Measurements from ENCODE around the gene PSMA5. TPM values are rescaled to one million over a fixed set of nuclear protein-coding genes. Genes with fewer than 3 reads are reported as not detected.

The PSMA5 gene
- total RNA-seq, 4 donors from 2014 or later = 63.5 to 82.5 (median 78.2) TPM

DNA sequence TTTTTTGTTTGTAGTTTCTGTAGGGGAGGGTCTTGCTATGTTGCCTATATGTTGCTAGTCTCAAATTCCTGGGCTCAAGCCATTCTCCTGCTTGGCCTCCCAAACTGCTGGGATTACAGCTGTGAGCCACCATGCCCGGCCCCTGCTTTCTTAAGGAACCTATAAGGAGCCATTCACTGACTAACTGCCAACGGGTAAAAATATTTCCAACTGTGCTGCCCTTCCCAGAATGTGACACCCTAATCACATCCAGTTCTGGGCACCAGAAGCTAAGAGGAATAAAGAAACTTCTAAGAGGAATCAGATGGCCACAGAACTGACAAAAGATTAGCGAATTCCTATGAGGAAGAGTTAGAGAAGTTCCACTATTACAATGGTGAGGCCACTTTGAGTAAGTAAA is 46.5 kb upstream of the PSMA5 start:
- Histone ChIP-seq H3K36me3 (peaks cover 0 to 25% of the 10 kb centered on the region in 2 donors), H3K27me3 (no peaks in the 10 kb centered on the region), H3K27ac (peak overlapping the region; percentile 93 to 100 (median 97)), H3K4me1 (peaks cover 74 to 81% of the 10 kb centered on the region in 2 donors), H3K4me3 (peak overlapping the region in 3 of 4 donors; percentile 15 to 27 (median 26)), H3K9me3 (no peaks in the 10 kb centered on the region)
- in situ Hi-C loops (cut with MboI; ENCODE audit: low sequenced_read_pairs in 4 of 4) = no loop called here
- DNase-seq = no peak
- peak; percentile 28 to 36 for ATAC-seq
- intact Hi-C loops (cut with DNase I; ENCODE audit: low total_unique reads) = no loop called here
- TF ChIP-seq, protein P1, sequence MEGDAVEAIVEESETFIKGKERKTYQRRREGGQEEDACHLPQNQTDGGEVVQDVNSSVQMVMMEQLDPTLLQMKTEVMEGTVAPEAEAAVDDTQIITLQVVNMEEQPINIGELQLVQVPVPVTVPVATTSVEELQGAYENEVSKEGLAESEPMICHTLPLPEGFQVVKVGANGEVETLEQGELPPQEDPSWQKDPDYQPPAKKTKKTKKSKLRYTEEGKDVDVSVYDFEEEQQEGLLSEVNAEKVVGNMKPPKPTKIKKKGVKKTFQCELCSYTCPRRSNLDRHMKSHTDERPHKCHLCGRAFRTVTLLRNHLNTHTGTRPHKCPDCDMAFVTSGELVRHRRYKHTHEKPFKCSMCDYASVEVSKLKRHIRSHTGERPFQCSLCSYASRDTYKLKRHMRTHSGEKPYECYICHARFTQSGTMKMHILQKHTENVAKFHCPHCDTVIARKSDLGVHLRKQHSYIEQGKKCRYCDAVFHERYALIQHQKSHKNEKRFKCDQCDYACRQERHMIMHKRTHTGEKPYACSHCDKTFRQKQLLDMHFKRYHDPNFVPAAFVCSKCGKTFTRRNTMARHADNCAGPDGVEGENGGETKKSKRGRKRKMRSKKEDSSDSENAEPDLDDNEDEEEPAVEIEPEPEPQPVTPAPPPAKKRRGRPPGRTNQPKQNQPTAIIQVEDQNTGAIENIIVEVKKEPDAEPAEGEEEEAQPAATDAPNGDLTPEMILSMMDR (IDR thresholded peaks at IDR 0.05 in 4 of 5, conservative IDR thresholded peaks at IDR 0.05 in 1 of 5) = no peak
- TF ChIP-seq POLR2A (IDR thresholded peaks at IDR 0.05) = no peak

DNA sequence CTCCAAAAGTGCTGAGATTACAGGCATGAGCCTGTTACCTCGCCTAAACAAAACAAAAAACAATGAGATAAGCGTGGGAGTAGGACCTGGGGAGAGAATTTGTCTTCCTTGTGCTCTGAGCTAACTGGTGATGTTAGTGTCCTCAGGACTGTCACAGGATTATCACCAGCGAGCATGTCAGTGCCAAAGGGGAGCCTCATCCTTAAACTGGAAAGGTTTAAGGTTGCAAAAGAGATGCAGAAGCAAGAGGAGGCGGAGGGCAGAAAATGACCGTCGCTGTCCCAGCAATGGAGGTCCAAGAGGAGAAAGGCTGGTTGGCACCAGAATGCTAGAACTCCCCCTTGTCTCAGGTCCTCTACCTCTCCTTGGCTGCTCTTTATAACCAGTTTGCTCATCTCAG is 44.0 kb upstream of the PSMA5 start:
- in situ Hi-C loops (cut with MboI; ENCODE audit: low sequenced_read_pairs in 4 of 4) (no loop called here), intact Hi-C loops (cut with DNase I; ENCODE audit: low total_unique reads) (no loop called here)
- Histone ChIP-seq H3K36me3 (peaks cover 0 to 2% of the 10 kb centered on the region in 2 donors), H3K9me3 (no peaks in the 10 kb centered on the region), H3K4me3 (peak overlapping the region in 2 of 4 donors; percentile 12 to 29), H3K27me3 (no peaks in the 10 kb centered on the region), H3K27ac (peak overlapping the region; percentile 93 to 100 (median 97)), H3K4me1 (peaks cover 73 to 77% of the 10 kb centered on the region in 2 donors)
- TF ChIP-seq, protein P1 (IDR thresholded peaks at IDR 0.05 in 4 of 5, conservative IDR thresholded peaks at IDR 0.05 in 1 of 5) = no peak
- TF ChIP-seq POLR2A (IDR thresholded peaks at IDR 0.05) = peak; percentile 53 to 72
- peak; percentile 68 to 70 for DNase-seq
- peak; percentile 47 to 53 for ATAC-seq

DNA sequence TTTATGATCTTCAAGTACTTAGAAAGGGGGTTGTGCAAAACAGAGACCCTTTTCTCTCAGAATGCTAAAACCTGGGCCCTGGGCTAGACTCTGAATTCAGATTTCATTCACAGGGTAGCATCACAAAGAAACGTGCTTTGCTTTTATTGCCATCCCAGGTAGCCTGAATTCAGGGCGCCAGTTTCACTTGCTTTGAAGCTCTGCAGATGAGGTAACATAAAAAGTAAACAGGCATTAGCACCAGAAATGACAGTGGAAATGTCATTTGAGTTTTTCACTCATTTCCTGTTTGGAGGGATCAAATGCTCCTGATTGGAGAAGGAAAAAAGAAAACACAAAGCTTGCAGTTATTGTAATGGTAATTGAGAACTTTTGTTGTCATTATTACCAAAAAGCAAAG is 42.7 kb upstream of the PSMA5 start:
- in situ Hi-C loops (cut with MboI; ENCODE audit: low sequenced_read_pairs in 4 of 4) = no loop called here
- Histone ChIP-seq H3K9me3 (no peaks in the 10 kb centered on the region), H3K27me3 (no peaks in the 10 kb centered on the region)

DNA sequence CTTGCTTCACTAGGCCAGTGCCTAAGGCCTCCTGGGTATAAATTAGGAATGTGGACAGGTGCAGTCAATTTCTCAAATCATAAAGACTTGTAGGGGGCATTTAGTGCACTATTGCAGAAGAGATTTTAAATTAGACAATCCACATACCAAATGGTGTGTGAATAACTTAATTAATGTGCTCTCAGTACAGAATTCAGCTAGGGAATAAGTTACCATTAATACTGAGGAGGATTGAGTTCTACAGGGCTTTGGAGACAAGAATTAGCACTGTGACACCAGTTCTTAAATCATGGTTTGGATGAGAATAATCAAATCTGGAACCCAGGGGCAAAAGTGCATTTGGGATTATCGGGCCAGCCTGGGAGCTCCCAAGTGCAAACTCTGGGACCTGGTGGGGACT is 41.8 kb upstream of the PSMA5 start:
- Histone ChIP-seq H3K27me3 (no peaks in the 10 kb centered on the region), H3K27ac (peak overlapping the region; percentile 93 to 100 (median 97)), H3K4me1 (peaks cover 58 to 61% of the 10 kb centered on the region in 2 donors), H3K36me3 (no peaks in the 10 kb centered on the region), H3K4me3 (peak overlapping the region; percentile 66 to 96 (median 78)), H3K9me3 (no peaks in the 10 kb centered on the region)
- intact Hi-C loops (cut with DNase I; ENCODE audit: low total_unique reads) = no loop called here
- no peak for DNase-seq
- in situ Hi-C loops (cut with MboI; ENCODE audit: low sequenced_read_pairs in 4 of 4) = no loop called here
- no peak for TF ChIP-seq POLR2A (IDR thresholded peaks at IDR 0.05)
- TF ChIP-seq, protein P1 (IDR thresholded peaks at IDR 0.05 in 4 of 5, conservative IDR thresholded peaks at IDR 0.05 in 1 of 5) = no peak
- ATAC-seq = no peak

More for the DNA sequence above, 42.7 kb upstream of the PSMA5 start:
- ATAC-seq (no peak), DNase-seq (no peak)
- no peak for TF ChIP-seq POLR2A (IDR thresholded peaks at IDR 0.05)
- TF ChIP-seq, protein P1 (IDR thresholded peaks at IDR 0.05 in 4 of 5, conservative IDR thresholded peaks at IDR 0.05 in 1 of 5) = no peak
- intact Hi-C loops (cut with DNase I; ENCODE audit: low total_unique reads) = no loop called here
- H3K4me1 ChIP-seq = peaks cover 65 to 68% of the 10 kb centered on the region in 2 donors
- peak overlapping the region in 1 of 4 donors; percentile 96 for H3K4me3 ChIP-seq
- no peaks in the 10 kb centered on the region for H3K36me3 ChIP-seq
- H3K27ac ChIP-seq = peak overlapping the region; percentile 93 to 100 (median 97)

Measured in gastrocnemius medialis (tissue), 4 donors.